DMS79 (cell line): Measurements from ENCODE around the gene ANOS1.
"Not testable (repeated sequence)": the region's sequence is repeated elsewhere in the genome, so short reads cannot be mapped to it uniquely, and the experiment has no call there.

Experiments used
- DNase-seq: peaks from one replicate; lab custom pipeline; 2025; lab: John Stamatoyannopoulos, UW

The ANOS1 gene

GRCh38 chrX:8731559-8732395 lies at the start of gene ANOS1:
ANOS1 (minus strand) TSS chrX:8732137; CDS start chrX:8732036, 101 bp downstream.
- no peak for DNase-seq

- no peak for DNase-seq
Measured at GRCh38 chrX:8773117-8773516, 41.2 kb upstream of the ANOS1 start.

GRCh38 chrX:8760021-8760420 lies 28.1 kb upstream of the ANOS1 start:
- DNase-seq = no peak

GRCh38 chrX:8758706-8759105 lies 26.8 kb upstream of the ANOS1 start:
- DNase-seq = not testable (repeated sequence)

- not testable (repeated sequence) for DNase-seq
Measured at GRCh38 chrX:8757609-8758389, 25.9 kb upstream of the ANOS1 start.

- no peak for DNase-seq
Measured at GRCh38 chrX:8755813-8756212, 23.9 kb upstream of the ANOS1 start.

GRCh38 chrX:8755116-8755515 lies 23.2 kb upstream of the ANOS1 start:
- DNase-seq = no peak

GRCh38 chrX:8749697-8750096 lies 17.8 kb upstream of the ANOS1 start:
- no peak for DNase-seq

- DNase-seq = no peak
Measured at GRCh38 chrX:8748855-8749254, 16.9 kb upstream of the ANOS1 start.

- DNase-seq = no peak
Measured at GRCh38 chrX:8743126-8743732, 11.3 kb upstream of the ANOS1 start.

- DNase-seq = no peak
Measured at GRCh38 chrX:8741981-8742380, 10.0 kb upstream of the ANOS1 start.

- peak; percentile 22 for DNase-seq
Measured at GRCh38 chrX:8738588-8739189, 6.8 kb upstream of the ANOS1 start.

- no peak for DNase-seq
Measured at GRCh38 chrX:8737883-8738282, 5.9 kb upstream of the ANOS1 start.

- no peak for DNase-seq
Measured at GRCh38 chrX:8730812-8731558, 952 bp downstream of the ANOS1 start.

- no peak for DNase-seq
Measured at GRCh38 chrX:8729811-8730210, 2.1 kb downstream of the ANOS1 start.

GRCh38 chrX:8728932-8729535 lies 2.9 kb downstream of the ANOS1 start:
- no peak for DNase-seq

- peak; percentile 69 for DNase-seq
Measured at GRCh38 chrX:8726031-8726652, 5.8 kb downstream of the ANOS1 start.

GRCh38 chrX:8724300-8724699 lies 7.6 kb downstream of the ANOS1 start:
- no peak for DNase-seq

- DNase-seq = peak; percentile 67
Measured at GRCh38 chrX:8721536-8721935, 10.4 kb downstream of the ANOS1 start.

GRCh38 chrX:8720136-8720535 lies 11.8 kb downstream of the ANOS1 start:
- DNase-seq = no peak

- DNase-seq = no peak
Measured at GRCh38 chrX:8717354-8717753, 14.6 kb downstream of the ANOS1 start.
